H1 (cell line): ENCODE measurements around the gene HIVEP3. TPM values are rescaled to one million over a fixed set of nuclear protein-coding genes. Genes with fewer than 3 reads are reported as not detected.

Source experiments
- PHF8 ChIP-seq: fragments of 200-600 bp; sonication (generic); conservative IDR thresholded peaks from 2 replicates; pipeline ENCODE4 v1.7.1; 2012; ENCODE audit warnings: low read depth, mild to moderate bottlenecking, inconsistent platforms, low read length, moderate library complexity
- SIRT6 ChIP-seq: IDR thresholded peaks from one replicate; pipeline ENCODE4 v1.7.1; 2012; ENCODE audit warnings: low read length, inconsistent platforms
- polyA plus RNA-seq, 7 experiments: library from polyadenylated mRNA; depleted of rRNA in 3 of 7; stranded (reverse) in 5 of 7; unstranded in 2 of 7; fragments of >200 nt in 5 of 7; fragments of 200-250 nt in 2 of 7; gene quantifications; 1 replicate in 5 of 7; 2 replicates in 1 of 7; 4 replicates in 1 of 7; pipeline versions ENCODE4 v1.2.1 to v1.2.3, GENCODE V29; 2011 to 2013; ENCODE audit warnings: missing spikeins in 2 of 7, mixed read lengths in 2 of 7
- total RNA-seq: library from RNA; stranded (reverse); fragmentation: NEBNext Ultra II Directional; extraction: Animal tissue kit (Norgen Biotek cat#: 25700); gene quantifications from 2 replicates; pipeline ENCODE4 v1.2.1, GENCODE V29; 2021

HIVEP3 gene
- total and polyA plus RNA-seq, 2 of the 8 experiments (the other 6 are each of a cell fraction or from before 2014, with no cell fraction given) = 0.24 to 0.69 TPM

GRCh38 chr1:41690331-41690730 lies 228.4 kb downstream of the HIVEP3 start (continued):
- TF ChIP-seq SIRT6 = no peak
- TF ChIP-seq PHF8 = no peak
